Activated CD4-positive, alpha-beta T cell treated with anti-CD3 and anti-CD28 coated beads, Interleukin-2, amount 10 ng/mL, durations not matched to agents 24 days and 14 days (primary cell): ENCODE results near the gene PHKG2. TPM values are rescaled to one million over a fixed set of nuclear protein-coding genes. Genes with fewer than 3 reads are reported as not detected.

Source experiments
- DNase-seq: peaks from one replicate; pipeline ENCODE4 v3.0.0; 2022
- H3K27ac Mint-ChIP-seq: one replicate; pipeline ENCODE4 v1.8.0; 2022; ENCODE audit warnings: mild to moderate bottlenecking, mixed read lengths
- H3K27me3 Mint-ChIP-seq: one replicate; pipeline ENCODE4 v1.8.0; 2022; ENCODE audit warnings: mixed read lengths
- H3K36me3 Mint-ChIP-seq: one replicate; pipeline ENCODE4 v1.8.0; 2022; ENCODE audit warnings: low read depth, mild to moderate bottlenecking, mixed read lengths
- H3K4me1 Mint-ChIP-seq: one replicate; pipeline ENCODE4 v1.8.0; 2021; ENCODE audit warnings: mixed read lengths
- H3K4me3 Mint-ChIP-seq: one replicate; pipeline ENCODE4 v1.8.0; 2022; ENCODE audit warnings: mild to moderate bottlenecking, moderate library complexity, mixed read lengths
- H3K9me3 Mint-ChIP-seq: one replicate; pipeline ENCODE4 v1.8.0; 2021; ENCODE audit warnings: mixed read lengths
- intact Hi-C: fragments of 100-400 bp; cut with micrococcal nuclease; formaldehyde crosslinking; loops from one replicate; pipeline ENCODE4 v1.15.1; 2023
- total RNA-seq: library from RNA; stranded (reverse); gene quantifications from 2 replicates; pipeline ENCODE4 v1.2.3, GENCODE V29; 2022

Gene PHKG2
- total RNA-seq, 1 donor from 2014 or later, result 41.0 TPM

DNA sequence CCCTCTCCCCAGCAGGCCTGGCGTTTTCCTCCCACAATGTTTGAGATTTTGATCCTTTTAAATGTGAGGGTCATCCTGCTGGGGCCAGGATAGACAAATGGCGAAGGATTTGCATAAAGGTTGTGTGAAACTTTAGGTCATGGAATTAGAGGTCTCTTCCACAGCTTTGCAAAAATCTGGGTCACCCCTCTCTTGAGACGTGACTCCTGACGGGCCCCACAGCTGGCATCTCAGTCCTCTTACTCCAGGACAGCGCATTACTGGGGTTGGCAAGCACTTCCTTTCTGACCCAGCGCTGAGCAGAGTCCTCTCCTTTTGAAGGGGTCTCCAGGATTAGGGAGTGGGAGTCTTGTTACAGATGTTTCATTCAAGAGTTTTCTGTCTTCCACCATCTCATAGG, 31.4 kb downstream of the PHKG2 start:
- H3K4me1 Mint-ChIP-seq, result peaks cover 14% of the 10 kb centered on the region
- no peaks in the 10 kb centered on the region for H3K9me3 Mint-ChIP-seq
- H3K4me3 Mint-ChIP-seq, result no peak overlapping the region
- no peak overlapping the region for H3K27ac Mint-ChIP-seq
- peaks cover 5% of the 10 kb centered on the region for H3K36me3 Mint-ChIP-seq
- no peaks in the 10 kb centered on the region for H3K27me3 Mint-ChIP-seq
- intact Hi-C loops, result loop anchor here (5.0 kb wide), 1 partner anchor 33 kb away; no protein-coding TSS in a partner anchor
- DNase-seq, result no peak

DNA sequence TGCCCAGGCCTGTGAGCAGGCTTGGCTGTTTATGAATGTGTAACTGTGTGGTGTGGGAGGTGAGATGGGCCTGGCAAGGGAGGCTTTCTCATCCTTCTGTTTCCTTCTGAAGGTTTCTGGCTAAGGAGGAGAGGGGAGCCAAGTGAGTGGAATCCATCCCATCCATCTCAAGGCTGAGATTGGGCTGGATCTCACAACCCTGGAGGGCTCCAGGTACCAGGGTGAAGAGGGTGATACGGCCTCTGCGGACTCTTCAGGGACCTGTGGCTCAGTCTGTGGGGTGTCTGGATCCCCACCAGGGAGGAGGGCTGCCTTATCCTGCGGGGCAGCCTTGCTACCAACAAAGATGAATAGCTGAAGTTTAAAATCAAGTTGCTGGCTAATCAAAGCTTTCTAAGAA, 31.8 kb downstream of the PHKG2 start:
- Mint-ChIP-seq H3K4me1 (peaks cover 9% of the 10 kb centered on the region), H3K9me3 (no peaks in the 10 kb centered on the region), H3K27ac (no peak overlapping the region), H3K36me3 (peaks cover 5% of the 10 kb centered on the region), H3K4me3 (no peak overlapping the region), H3K27me3 (peaks cover 3% of the 10 kb centered on the region)
- intact Hi-C loops, result no loop called here
- DNase-seq, result no peak

DNA sequence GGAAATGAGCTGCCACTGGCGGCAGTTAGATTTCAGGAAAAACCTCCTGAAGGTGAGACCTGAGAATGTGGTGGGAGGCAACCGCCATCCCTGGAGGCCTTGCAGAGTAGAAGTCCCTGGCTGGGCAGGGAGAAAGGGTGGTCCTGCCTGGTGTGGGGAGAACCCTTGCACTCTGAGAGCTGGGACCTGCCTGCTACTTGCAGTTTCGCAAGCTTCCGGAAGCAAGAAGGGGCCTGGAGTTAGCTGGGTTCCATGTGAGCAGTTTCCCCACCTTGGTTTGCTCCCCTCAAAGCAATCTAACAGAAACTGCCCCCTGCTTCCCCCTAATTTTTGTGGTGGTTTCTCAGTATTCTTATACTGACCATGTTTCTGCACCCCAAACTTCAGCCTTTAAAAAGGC, 32.3 kb downstream of the PHKG2 start:
- intact Hi-C loops, result no loop called here
- DNase-seq, result no peak
- peaks cover 2% of the 10 kb centered on the region for H3K36me3 Mint-ChIP-seq
- H3K4me1 Mint-ChIP-seq, result peaks cover 6% of the 10 kb centered on the region
- H3K27me3 Mint-ChIP-seq, result peaks cover 9% of the 10 kb centered on the region
- H3K27ac Mint-ChIP-seq, result no peak overlapping the region
- H3K9me3 Mint-ChIP-seq, result no peaks in the 10 kb centered on the region
- H3K4me3 Mint-ChIP-seq, result no peak overlapping the region

DNA sequence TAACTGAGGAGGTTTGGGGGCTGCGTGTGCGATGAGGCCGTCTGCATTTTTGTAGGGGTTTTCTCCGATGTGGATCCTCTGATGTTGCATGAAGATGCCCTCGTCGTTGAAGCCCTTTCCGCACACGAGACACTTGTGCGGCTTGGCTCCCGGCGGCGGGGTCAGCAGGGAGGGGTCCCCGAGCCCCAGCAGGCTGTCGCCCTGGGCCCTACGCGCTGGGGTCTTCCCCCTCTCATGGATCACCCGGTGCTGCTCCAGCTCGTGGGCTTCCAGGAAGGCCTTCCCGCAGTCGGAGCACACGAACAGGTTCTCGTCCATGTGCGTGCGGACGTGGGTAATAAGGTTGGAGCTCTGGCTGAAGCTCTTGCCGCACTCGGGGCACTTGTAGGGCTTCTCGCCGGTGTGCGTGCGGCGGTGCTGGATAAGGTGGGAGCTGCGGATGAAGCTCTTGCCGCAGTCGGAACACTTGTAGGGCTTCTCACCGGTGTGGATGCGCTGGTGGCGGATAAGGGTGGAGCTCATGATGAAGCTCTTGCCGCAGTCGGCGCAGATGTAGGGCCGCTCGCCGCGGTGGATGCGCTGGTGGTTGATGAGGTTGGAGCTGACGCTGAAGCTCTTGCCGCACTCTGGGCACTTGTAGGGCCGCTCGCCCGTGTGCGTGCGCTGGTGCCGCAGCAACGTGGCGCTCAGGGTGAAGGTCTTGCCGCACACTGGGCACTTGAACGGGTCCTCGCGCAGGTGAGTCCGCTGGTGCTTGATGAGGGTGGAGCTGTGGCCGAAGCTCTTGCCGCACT, 34.5 kb downstream of the PHKG2 start:
- H3K36me3 Mint-ChIP-seq, result no peaks in the 10 kb centered on the region
- H3K27ac Mint-ChIP-seq, result no peak overlapping the region
- no peak for DNase-seq
- intact Hi-C loops, result no loop called here
- H3K27me3 Mint-ChIP-seq, result peaks cover 22% of the 10 kb centered on the region
- H3K4me1 Mint-ChIP-seq, result peaks cover 4% of the 10 kb centered on the region
- H3K9me3 Mint-ChIP-seq, result no peaks in the 10 kb centered on the region
- H3K4me3 Mint-ChIP-seq, result no peak overlapping the region

DNA sequence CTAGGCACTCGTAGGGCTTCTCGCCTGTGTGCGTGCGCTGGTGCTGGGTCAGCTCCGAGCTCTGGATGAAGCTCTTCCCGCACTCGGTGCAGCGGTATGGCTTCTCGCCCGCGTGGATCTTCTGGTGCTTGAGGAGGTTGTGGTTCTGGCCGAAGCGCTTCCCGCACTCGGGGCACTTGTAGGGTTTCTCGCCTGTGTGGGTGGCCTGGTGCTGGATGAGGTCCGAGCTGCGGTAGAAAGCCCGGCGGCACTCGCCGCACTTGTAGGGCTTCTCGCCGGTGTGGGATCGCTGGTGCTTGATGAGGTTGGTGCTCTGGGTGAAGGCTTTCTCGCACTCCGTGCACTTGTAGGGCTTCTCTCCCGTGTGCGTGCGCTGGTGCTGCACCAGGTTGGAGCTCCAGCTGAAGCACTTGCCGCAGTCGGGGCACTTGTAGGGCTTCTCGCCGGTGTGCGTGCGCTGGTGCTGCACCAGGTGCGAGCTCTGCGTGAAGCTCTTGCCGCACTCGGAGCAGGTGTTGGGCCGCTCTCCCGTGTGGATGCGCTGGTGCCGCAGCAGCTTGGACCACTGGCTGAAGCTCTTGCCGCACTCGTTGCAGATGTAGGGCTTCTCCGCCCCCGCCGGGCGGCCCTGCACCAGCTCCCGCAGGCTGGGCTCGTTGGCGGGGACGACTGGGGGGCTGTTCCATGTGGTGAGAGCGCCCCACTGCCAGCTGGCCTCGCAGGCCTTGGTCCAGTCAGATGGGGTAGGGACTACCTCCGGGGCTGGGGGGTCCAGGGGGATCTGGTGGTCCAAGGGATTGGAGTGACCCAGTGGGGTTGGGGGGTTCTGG, 35.3 kb downstream of the PHKG2 start:
- intact Hi-C loops, result no loop called here
- Mint-ChIP-seq H3K36me3 (no peaks in the 10 kb centered on the region), H3K27me3 (peaks cover 27% of the 10 kb centered on the region), H3K9me3 (no peaks in the 10 kb centered on the region), H3K4me1 (peaks cover 4% of the 10 kb centered on the region), H3K4me3 (no peak overlapping the region), H3K27ac (no peak overlapping the region)
- DNase-seq, result no peak

DNA sequence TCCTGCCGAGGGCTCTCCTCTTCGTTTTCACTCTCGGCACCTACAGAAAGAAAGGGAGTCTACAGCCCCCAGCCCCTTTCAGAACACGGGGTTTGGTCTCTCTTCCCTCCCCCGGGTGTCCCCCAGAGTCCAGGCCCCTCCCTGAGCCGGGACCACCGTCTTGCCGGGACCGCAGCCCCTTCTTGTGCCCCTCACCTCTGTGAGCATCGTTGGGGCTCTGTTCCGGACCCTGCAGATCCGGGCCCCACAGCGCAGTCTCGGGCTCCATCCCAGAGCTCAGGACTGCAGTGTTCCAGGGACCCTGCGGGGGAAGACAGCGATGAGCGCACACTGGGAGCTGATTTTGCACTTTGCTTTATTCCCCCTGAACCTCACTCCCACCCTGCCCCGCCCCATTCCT, 36.0 kb downstream of the PHKG2 start:
- Mint-ChIP-seq H3K27me3 (peaks cover 30% of the 10 kb centered on the region), H3K4me1 (peaks cover 4% of the 10 kb centered on the region), H3K27ac (no peak overlapping the region), H3K4me3 (no peak overlapping the region), H3K9me3 (no peaks in the 10 kb centered on the region), H3K36me3 (no peaks in the 10 kb centered on the region)
- no peak for DNase-seq
- intact Hi-C loops, result no loop called here

DNA sequence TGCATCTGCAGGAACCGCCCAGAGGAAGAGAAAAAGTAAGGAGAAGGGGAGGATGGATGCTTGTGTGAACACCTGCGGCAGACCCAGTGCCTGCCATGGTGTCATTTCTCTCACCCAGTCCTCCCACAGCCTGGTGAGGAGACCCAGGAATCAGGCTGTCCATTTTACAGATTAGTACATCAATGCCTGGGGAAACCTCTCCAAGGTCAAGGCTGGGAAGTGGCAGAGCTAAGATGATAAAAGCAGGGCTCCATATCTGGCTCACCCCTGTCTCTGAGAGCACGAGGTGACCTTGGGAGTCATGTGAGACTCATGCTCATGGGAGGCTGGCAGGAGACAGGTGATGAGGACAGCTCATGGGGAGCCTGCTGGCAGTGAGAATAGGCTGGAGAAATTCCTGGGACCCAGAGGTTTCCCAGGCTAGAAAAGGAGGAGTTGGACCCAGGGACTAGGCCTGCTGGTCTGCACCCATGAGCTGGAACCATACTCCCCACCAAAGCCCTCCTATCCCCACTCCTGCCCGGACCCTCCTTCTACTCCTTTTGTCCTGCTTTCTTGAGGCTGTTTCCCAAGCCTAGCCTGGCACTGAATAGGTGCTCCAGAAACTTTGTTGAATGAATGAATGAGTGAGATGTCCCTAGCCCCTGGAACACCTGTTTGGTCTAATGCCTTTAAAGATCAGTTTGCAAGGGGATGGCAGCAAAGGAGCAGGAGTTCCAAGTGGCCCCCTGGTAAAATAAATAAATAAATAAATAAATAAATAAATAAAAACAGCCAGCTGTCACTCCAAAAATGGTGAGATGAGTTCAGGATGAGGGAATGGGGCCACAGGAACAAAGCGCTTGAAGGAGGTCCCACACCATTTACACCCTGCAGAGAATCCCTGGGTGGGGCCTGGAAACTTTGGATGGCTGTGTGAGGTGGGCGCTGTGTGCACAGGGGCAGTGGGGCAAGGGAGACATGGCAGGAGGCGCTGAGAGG, 37.2 kb downstream of the PHKG2 start:
- Mint-ChIP-seq H3K4me1 (peaks cover 4% of the 10 kb centered on the region), H3K36me3 (no peaks in the 10 kb centered on the region), H3K9me3 (no peaks in the 10 kb centered on the region), H3K27me3 (peaks cover 30% of the 10 kb centered on the region), H3K4me3 (peak overlapping the region; percentile 71), H3K27ac (no peak overlapping the region)
- intact Hi-C loops, result no loop called here
- DNase-seq, result no peak

DNA sequence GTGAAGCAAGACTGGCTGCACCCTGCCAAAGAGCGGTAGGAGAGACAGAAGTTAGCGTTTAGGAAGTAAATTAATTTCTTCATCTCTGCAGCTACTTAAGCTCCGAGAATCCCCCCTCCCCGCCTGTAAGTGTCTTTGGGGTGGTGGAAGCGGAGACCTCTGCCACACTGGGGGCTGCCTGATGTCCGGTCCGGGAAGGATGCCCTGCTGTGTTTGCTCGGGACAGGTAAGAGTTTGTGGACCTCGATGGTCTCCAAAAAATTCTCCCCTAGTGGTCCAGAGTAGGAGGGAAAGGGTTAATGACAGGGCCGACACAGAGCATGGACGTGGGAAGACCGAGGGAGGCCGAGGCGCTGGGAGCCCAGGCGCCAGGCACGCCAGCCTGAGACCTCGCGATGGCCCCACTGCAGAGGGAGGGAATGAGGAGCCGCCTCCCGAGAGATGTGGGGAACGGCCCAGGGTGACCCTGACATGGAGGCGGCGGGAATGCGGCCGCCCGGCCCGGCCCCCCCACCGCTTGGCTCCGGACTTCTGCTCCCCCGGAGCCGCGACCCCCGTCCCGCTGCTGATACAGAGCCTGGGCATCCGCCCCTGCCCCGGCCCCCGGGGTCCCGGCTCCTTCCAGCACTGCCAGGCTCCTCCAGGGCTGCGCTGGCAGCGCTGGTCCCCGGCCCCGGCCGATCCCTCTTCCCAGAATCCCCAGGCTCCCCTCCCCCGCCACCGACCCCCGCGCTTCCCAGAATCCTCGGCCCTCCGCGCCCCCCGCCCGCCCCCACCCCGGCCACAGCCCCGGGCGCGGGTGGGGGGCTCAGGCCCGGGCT, 38.1 kb downstream of the PHKG2 start:
- H3K27ac Mint-ChIP-seq, result no peak overlapping the region
- intact Hi-C loops, result no loop called here

DNA sequence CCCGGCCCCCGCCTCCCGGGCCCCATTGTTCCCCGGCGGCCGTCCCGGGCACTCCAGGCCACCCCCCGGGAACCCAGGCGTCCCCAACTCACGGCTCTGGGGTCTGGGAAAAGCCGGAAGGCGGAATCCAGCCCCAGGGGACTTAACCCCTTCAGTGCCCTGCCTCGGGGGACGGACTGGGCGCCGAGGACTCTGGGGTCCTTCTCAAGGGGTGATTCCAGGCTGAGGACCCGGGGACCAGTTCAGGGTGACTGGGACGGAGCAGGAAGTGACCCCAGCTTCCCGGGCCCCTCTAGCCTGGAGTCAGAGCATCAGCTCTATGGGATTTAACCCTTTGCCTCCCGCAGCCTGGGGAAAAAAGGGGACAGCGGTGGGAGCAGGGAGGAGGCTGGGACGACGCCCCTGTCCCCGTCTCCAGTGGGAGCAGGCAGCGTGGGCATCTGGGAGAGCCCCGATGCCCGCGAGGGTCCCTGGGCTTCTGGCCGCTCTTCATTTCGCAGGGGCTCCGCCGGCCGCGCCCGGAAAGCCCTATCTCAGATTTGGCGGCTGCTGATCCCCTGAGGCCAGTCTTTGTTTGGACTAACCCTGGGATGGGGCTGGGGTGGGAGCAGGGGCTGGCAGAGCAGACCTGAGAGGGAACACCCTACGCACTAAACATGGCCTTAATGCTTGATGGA, 38.8 kb downstream of the PHKG2 start, which contains the start of gene ZNF629:
TSS of gene ZNF629 (minus strand) at position 270 of the 677 bp plus-strand sequence. CDS start 2,723 bp downstream, outside the sequence.
- Mint-ChIP-seq H3K9me3 (no peaks in the 10 kb centered on the region), H3K27ac (no peak within 1 kb of the TSS), H3K36me3 (no peaks in the 10 kb centered on the region), H3K4me1 (peaks cover 4% of the 10 kb centered on the region), H3K4me3 (peak within 1 kb of the TSS; percentile 83), H3K27me3 (peaks cover 30% of the 10 kb centered on the region)
- DNase-seq, result peak; percentile 66
- intact Hi-C loops, result no loop called here

More for the DNA sequence above, 38.1 kb downstream of the PHKG2 start:
- peaks cover 30% of the 10 kb centered on the region for H3K27me3 Mint-ChIP-seq
- peak overlapping the region; percentile 71 for H3K4me3 Mint-ChIP-seq
- DNase-seq, result no peak
- H3K36me3 Mint-ChIP-seq, result no peaks in the 10 kb centered on the region
- peaks cover 4% of the 10 kb centered on the region for H3K4me1 Mint-ChIP-seq
- H3K9me3 Mint-ChIP-seq, result no peaks in the 10 kb centered on the region

DNA sequence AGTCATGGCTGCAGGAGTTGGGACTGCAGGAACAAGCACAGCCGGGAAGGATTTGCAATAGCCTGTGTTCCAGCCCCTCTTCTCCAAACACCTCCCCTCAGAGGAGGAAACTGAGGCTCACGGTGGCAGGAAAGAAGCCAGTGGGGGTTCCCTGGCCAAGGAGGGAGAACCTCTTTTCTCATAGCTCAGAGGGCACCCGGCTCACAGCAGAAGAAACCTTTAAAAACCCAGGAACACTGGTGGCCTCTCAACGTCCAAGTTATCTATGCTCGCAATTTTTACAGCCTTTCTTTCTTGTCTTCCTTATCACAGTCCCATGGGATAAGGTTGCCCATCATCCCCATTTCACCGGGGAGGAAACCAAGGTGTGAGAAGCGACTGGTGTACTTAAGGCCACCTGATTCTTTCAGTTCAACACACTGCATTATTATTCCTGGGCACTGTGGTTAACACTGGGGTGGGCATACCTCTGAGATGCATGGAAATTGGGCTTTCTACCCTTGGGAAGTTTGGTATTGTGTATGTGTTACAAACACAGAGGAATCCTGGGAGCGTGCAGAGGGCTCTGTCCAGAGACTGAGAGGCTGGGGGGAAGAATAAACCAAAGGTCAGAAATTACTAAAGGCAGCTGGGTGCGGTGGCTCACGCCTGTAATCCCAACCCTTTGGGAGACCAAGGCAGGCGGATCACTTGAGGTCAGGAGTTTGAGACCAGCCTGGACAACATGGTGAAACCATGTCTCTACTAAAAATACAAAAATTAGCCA, 39.6 kb downstream of the PHKG2 start:
- Mint-ChIP-seq H3K4me1 (peaks cover 4% of the 10 kb centered on the region), H3K9me3 (no peaks in the 10 kb centered on the region), H3K36me3 (no peaks in the 10 kb centered on the region), H3K4me3 (peak overlapping the region; percentile 83), H3K27ac (no peak overlapping the region), H3K27me3 (peaks cover 30% of the 10 kb centered on the region)
- intact Hi-C loops, result no loop called here
- DNase-seq, result no peak

DNA sequence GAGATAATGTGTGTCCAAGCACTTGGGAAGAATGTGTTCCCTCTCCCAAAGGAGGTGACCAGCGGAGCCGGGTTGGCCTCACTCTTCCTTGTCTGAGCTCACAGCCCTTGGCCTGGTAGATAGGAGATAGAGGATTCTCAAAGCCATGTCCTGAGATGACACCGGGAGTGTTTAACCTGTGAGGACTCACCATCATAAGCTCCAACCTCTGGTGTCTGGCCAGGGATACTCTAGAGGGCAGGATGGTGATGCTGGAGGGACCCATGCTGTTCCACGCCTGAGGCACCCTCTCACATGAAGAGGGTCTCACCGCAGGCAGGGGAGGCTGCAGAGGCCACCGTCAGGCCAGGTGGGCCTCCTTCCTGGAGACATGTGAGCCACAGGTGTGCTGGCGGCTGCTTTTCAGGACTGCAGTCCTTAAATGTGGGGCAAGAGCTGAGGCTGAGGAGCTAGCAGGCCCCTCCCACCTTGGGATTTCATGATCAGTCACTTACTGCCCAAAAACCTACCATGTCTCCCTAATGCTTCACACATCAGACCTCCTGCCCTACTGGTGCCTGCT, 45.4 kb downstream of the PHKG2 start:
- Mint-ChIP-seq H3K27ac (no peak overlapping the region), H3K27me3 (peaks cover 3% of the 10 kb centered on the region), H3K9me3 (no peaks in the 10 kb centered on the region), H3K4me3 (no peak overlapping the region), H3K36me3 (no peaks in the 10 kb centered on the region), H3K4me1 (no peaks in the 10 kb centered on the region)
- no peak for DNase-seq
- intact Hi-C loops, result no loop called here

DNA sequence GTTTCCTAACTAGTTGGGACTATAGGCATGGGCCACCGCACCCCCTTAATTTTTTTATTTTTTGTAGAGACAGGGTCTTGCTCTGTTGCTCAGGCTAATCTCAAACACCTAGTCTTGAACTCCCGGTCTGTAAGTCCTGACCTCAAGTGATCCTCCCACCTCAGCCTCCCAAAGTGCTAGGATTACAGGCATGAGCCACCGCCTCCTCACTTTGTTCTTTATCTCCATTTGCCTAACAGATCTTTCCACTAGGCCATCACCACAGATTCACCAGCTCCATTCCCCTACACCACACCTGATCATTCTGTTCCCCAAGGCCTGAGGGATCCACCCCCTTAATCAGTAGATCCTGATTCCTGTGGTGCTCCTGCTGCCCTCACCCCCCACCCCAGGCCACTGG, 46.4 kb downstream of the PHKG2 start:
- Mint-ChIP-seq H3K4me1 (no peaks in the 10 kb centered on the region), H3K27ac (no peak overlapping the region), H3K4me3 (no peak overlapping the region), H3K9me3 (no peaks in the 10 kb centered on the region), H3K36me3 (no peaks in the 10 kb centered on the region), H3K27me3 (no peaks in the 10 kb centered on the region)
- intact Hi-C loops, result no loop called here
- DNase-seq, result no peak
